Astrocyte (in vitro differentiated cells and primary cell): ENCODE data around the gene MEPE. TPM values are rescaled to one million over a fixed set of nuclear protein-coding genes. Genes with fewer than 3 reads are reported as not detected.

Experiments
- DNase-seq: peaks from one replicate; pipeline ENCODE4 v3.0.0-alpha.2; 2010; ENCODE audit warnings: low read depth
- FAIRE-seq: peaks from 2 replicates; lab custom pipeline; 2011; peaks lifted over from hg19 to GRCh38; lab: Jason Lieb, UNC
- H2AFZ ChIP-seq: 2 replicates; pipeline ENCODE4 v1.6.0; 2012; ENCODE audit warnings: low read depth, low read length, inconsistent platforms
- H3K27ac ChIP-seq: 2 replicates; pipeline ENCODE4 v1.5.1; 2011; ENCODE audit warnings: low read depth, low read length, inconsistent platforms
- H3K27me3 ChIP-seq: 2 replicates; pipeline ENCODE4 v1.6.0; 2011; ENCODE audit warnings: low read length, inconsistent platforms; ENCODE audit not compliant: insufficient read depth
- H3K36me3 ChIP-seq: 2 replicates; pipeline ENCODE4 v1.5.1; 2011; ENCODE audit warnings: low read length, inconsistent platforms; ENCODE audit not compliant: insufficient read depth
- H3K4me1 ChIP-seq: 2 replicates; pipeline ENCODE4 v1.5.1; 2011; ENCODE audit warnings: low read length, inconsistent platforms; ENCODE audit not compliant: insufficient read depth
- H3K4me2 ChIP-seq: 2 replicates; pipeline ENCODE4 v1.6.0; 2012; ENCODE audit warnings: low read length, inconsistent platforms
- H3K4me3 ChIP-seq: 2 replicates; pipeline ENCODE4 v1.5.1; 2011; ENCODE audit warnings: low read depth, mild to moderate bottlenecking, low read length, inconsistent platforms; ENCODE audit not compliant: insufficient read depth
- H3K79me2 ChIP-seq: 2 replicates; pipeline ENCODE4 v1.6.0; 2012; ENCODE audit warnings: mild to moderate bottlenecking, low read length, inconsistent platforms; ENCODE audit not compliant: insufficient read depth
- H3K9ac ChIP-seq: 2 replicates; pipeline ENCODE4 v1.6.0; 2012; ENCODE audit warnings: mild to moderate bottlenecking, low read length, inconsistent platforms
- H3K9me3 ChIP-seq: 2 replicates; pipeline ENCODE4 v1.5.1; 2012; ENCODE audit warnings: low read depth, mild to moderate bottlenecking, low read length, inconsistent platforms; ENCODE audit not compliant: insufficient read depth
- H4K20me1 ChIP-seq: 2 replicates; pipeline ENCODE4 v1.6.0; 2012; ENCODE audit warnings: low read length, inconsistent platforms; ENCODE audit not compliant: insufficient read depth
- H3K27ac Mint-ChIP-seq: one replicate; pipeline ENCODE4 v1.8.0; 2021; ENCODE audit warnings: mild to moderate bottlenecking, mixed read lengths; ENCODE audit not compliant: unreplicated experiment
- H3K27me3 Mint-ChIP-seq: one replicate; pipeline ENCODE4 v1.8.0; 2021; ENCODE audit warnings: low read depth, mixed read lengths; ENCODE audit not compliant: unreplicated experiment
- H3K36me3 Mint-ChIP-seq: one replicate; pipeline ENCODE4 v1.8.0; 2021; ENCODE audit warnings: low read depth, mixed read lengths; ENCODE audit not compliant: unreplicated experiment
- H3K4me1 Mint-ChIP-seq: one replicate; pipeline ENCODE4 v1.8.0; 2021; ENCODE audit warnings: low read depth, mixed read lengths; ENCODE audit not compliant: unreplicated experiment
- H3K4me3 Mint-ChIP-seq: one replicate; pipeline ENCODE4 v1.8.0; 2021; ENCODE audit warnings: mild to moderate bottlenecking, moderate library complexity, mixed read lengths; ENCODE audit not compliant: unreplicated experiment
- H3K9me3 Mint-ChIP-seq: one replicate; pipeline ENCODE4 v1.8.0; 2021; ENCODE audit warnings: mild to moderate bottlenecking, mixed read lengths; ENCODE audit not compliant: unreplicated experiment
- CTCF ChIP-seq: IDR thresholded peaks from 2 replicates; pipeline ENCODE4 v1.5.1; 2011; ENCODE audit warnings: low read depth, mild to moderate bottlenecking, inconsistent platforms, low read length, moderate library complexity; ENCODE audit not compliant: insufficient read depth
- EZH2 ChIP-seq: IDR thresholded peaks from 2 replicates; pipeline ENCODE4 v1.6.1; 2012; ENCODE audit warnings: mild to moderate bottlenecking, low read length, inconsistent platforms; ENCODE audit not compliant: insufficient read depth
- total RNA-seq: library from RNA; stranded (reverse); gene quantifications from 2 replicates; pipeline ENCODE4 v1.2.1, GENCODE V29; 2021

MEPE gene
- total RNA-seq, 1 donor from 2014 or later: not detected

GRCh38 chr4:87846226-87846625 lies 13.5 kb downstream of the MEPE start:
- Histone ChIP-seq H3K27me3 (no peaks in the 10 kb centered on the region), H3K9me3 (no peaks in the 10 kb centered on the region), H3K27ac (no peak overlapping the region), H3K36me3 (no peaks in the 10 kb centered on the region), H3K9ac (no peak overlapping the region), H4K20me1 (no peaks in the 10 kb centered on the region), H3K4me3 (no peak overlapping the region), H3K4me2 (no peak overlapping the region), H3K79me2 (no peaks in the 10 kb centered on the region), H3K4me1 (peaks cover 10% of the 10 kb centered on the region), H2AFZ (no peak overlapping the region)
- Mint-ChIP-seq H3K9me3 (no peaks in the 10 kb centered on the region), H3K36me3 (no peaks in the 10 kb centered on the region), H3K4me1 (peaks cover 14% of the 10 kb centered on the region), H3K4me3 (no peak overlapping the region), H3K27ac (no peak overlapping the region), H3K27me3 (no peaks in the 10 kb centered on the region)
- FAIRE-seq (no peak), DNase-seq (no peak)
- TF ChIP-seq CTCF (no peak), EZH2 (no peak)

- Histone ChIP-seq H3K4me3 (peak overlapping the region; percentile 5), H3K4me1 (peaks cover 8% of the 10 kb centered on the region), H3K9ac (peak overlapping the region; percentile 13), H3K9me3 (no peaks in the 10 kb centered on the region), H3K4me2 (peak overlapping the region; percentile 81), H4K20me1 (no peaks in the 10 kb centered on the region), H3K27me3 (no peaks in the 10 kb centered on the region), H3K27ac (no peak overlapping the region), H3K79me2 (no peaks in the 10 kb centered on the region), H3K36me3 (no peaks in the 10 kb centered on the region), H2AFZ (peak overlapping the region; percentile 68)
- no peak for TF ChIP-seq EZH2
- TF ChIP-seq CTCF: peak; percentile 50
- Mint-ChIP-seq H3K27ac (no peak overlapping the region), H3K4me3 (no peak overlapping the region), H3K36me3 (no peaks in the 10 kb centered on the region), H3K9me3 (no peaks in the 10 kb centered on the region), H3K27me3 (no peaks in the 10 kb centered on the region), H3K4me1 (peaks cover 8% of the 10 kb centered on the region)
- FAIRE-seq: peak; percentile 86
- peak; percentile 37 for DNase-seq
Observed at GRCh38 chr4:87848622-87849351, 16.0 kb downstream of the MEPE start.

GRCh38 chr4:87849612-87850011 lies 16.8 kb downstream of the MEPE start:
- no peak overlapping the region for H3K4me3 Mint-ChIP-seq
- H3K36me3 Mint-ChIP-seq: no peaks in the 10 kb centered on the region
- peak overlapping the region; percentile 26 for H3K4me2 ChIP-seq
- peaks cover 3% of the 10 kb centered on the region for H3K4me1 ChIP-seq
- peak; percentile 5 for FAIRE-seq
- TF ChIP-seq EZH2: no peak
- TF ChIP-seq CTCF: no peak
- H3K27me3 ChIP-seq: no peaks in the 10 kb centered on the region
- no peaks in the 10 kb centered on the region for H3K79me2 ChIP-seq
- H3K4me1 Mint-ChIP-seq: peaks cover 4% of the 10 kb centered on the region
- no peaks in the 10 kb centered on the region for H3K9me3 ChIP-seq
- H3K9ac ChIP-seq: no peak overlapping the region
- no peaks in the 10 kb centered on the region for H3K9me3 Mint-ChIP-seq
- H3K27me3 Mint-ChIP-seq: no peaks in the 10 kb centered on the region
- no peaks in the 10 kb centered on the region for H4K20me1 ChIP-seq
- H2AFZ ChIP-seq: no peak overlapping the region
- no peaks in the 10 kb centered on the region for H3K36me3 ChIP-seq
- no peak overlapping the region for H3K27ac Mint-ChIP-seq
- peak; percentile 31 for DNase-seq
- no peak overlapping the region for H3K4me3 ChIP-seq
- no peak overlapping the region for H3K27ac ChIP-seq
